Cardiac septum (tissue), 1 donor: ENCODE measurements around the gene ADAMTSL1. TPM values are rescaled to one million over a fixed set of nuclear protein-coding genes. Genes with fewer than 3 reads are reported as not detected.

Experiments used
- DNase-seq: peaks from one replicate; pipeline ENCODE4 v3.0.0-alpha.2; 2020; ENCODE audit warnings: low spot score
- intact Hi-C: fragments of 100-400 bp; cut with DNase I; formaldehyde crosslinking; loops from one replicate; pipeline ENCODE4 v1.14.0; 2022
- total RNA-seq: library from RNA; stranded (reverse); fragmentation: NEBNext Ultra II Directional; extraction: Animal tissue kit (Norgen Biotek cat#: 25700); gene quantifications from one replicate; pipeline ENCODE4 v1.2.1, GENCODE V29; 2021
- donor health status: DM: no; HTN: no; CAD: no.

The ADAMTSL1 gene
- total RNA-seq, 1 donor from 2014 or later, result 2.1 TPM

DNA sequence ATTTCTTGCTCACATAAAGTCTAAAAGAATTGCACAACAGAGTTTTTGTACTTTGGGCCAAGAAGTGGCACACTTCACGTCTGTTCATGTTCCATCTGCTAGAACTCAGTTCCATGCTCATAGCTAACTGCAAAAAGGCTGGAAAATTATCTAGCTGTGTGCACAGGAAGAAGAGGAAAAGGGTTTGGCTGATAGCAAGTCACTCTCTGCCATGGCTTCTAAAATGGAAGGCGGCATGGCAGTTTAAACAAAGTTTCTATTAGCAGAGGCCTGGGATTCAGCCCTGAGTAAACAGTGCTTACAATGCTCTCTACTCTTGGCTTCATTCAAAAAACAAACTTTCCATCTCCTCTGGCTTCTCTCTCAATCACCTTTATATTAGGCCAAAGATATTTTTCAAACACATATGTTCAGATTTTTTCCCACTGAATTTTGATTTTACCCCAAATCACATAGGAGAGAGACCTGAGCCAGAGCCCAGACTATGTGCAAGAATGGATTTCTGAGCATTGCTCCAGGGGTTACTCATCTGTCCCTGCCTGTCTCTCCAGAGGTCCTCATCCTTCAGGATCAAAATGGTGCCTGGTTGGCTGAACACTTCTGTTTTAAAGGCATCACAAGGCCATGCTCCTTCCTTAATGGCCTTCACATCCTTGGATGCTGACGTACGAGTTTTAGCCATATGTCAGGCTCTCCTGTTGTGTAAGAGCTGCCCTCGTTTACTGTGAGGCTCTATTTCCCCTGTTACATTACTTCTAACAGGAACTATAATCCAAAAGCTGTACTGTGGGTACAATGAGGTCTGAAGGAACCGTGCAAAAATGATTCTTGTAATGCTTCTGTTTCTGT, 332.5 kb downstream of the ADAMTSL1 start:
- intact Hi-C loops, result no loop called here
- no peak for DNase-seq

- intact Hi-C loops, result no loop called here
- DNase-seq, result no peak
Measured at GRCh38 chr9:18810581-18810980, 336.6 kb downstream of the ADAMTSL1 start.

DNA sequence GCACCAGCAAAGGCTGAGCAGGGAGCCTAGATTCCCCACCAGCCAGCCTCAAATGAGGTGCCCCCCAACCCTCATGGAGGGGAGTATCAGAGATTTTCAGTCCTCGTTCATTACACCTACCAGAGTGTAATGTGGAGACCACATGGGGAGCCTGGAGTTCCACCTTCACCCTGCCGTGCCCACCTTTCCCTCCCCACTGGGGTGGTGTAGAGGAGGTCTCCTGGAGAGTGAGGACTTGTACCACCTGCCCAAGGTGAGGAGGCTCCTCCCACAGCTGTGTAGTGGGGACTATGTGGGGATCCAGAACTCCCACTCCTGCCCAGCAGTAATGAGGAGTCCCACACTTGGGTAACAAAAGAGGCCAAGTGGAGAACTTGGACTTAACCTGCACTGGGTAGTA, 337.2 kb downstream of the ADAMTSL1 start:
- no peak for DNase-seq
- intact Hi-C loops, result no loop called here

GRCh38 chr9:18819418-18819817, 345.5 kb downstream of the ADAMTSL1 start:
- DNase-seq, result no peak
- intact Hi-C loops, result no loop called here

- intact Hi-C loops, result no loop called here
- DNase-seq, result no peak
Measured at GRCh38 chr9:18820566-18821095, 346.7 kb downstream of the ADAMTSL1 start.

GRCh38 chr9:18821788-18822187, 347.8 kb downstream of the ADAMTSL1 start:
- DNase-seq, result no peak
- intact Hi-C loops, result no loop called here

- intact Hi-C loops, result no loop called here
- no peak for DNase-seq
Measured at GRCh38 chr9:18822850-18823249, 348.9 kb downstream of the ADAMTSL1 start.

DNA sequence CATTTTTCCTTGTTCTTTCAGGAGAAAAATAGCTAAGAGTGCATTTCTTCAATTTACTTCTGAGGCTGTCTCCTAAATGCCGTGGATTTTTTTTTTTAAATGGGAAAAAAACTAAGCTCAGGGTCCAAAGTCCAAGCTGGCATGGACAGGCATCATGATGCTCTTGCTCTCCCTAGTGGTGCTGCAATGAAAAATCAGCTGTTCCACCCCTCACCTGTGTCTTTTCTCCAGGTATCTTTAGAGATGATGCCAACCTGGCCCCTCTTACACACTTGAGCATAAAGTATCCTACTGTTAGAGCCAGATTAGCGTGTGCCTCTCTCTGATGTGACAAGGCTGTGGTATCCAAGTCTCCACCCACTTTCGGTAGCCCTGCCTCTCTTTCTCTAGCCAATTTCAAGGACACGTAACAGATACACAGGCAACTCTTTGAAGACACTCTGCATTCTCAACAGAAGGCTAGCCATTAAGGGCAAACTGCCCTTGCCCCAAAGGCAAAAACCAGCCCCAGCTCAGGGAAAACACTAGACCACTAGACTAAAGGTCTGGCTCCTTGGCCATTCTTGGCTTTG, 350.2 kb downstream of the ADAMTSL1 start:
- intact Hi-C loops, result no loop called here
- DNase-seq, result no peak

GRCh38 chr9:18825656-18826170, 351.8 kb downstream of the ADAMTSL1 start:
- intact Hi-C loops, result no loop called here

DNA sequence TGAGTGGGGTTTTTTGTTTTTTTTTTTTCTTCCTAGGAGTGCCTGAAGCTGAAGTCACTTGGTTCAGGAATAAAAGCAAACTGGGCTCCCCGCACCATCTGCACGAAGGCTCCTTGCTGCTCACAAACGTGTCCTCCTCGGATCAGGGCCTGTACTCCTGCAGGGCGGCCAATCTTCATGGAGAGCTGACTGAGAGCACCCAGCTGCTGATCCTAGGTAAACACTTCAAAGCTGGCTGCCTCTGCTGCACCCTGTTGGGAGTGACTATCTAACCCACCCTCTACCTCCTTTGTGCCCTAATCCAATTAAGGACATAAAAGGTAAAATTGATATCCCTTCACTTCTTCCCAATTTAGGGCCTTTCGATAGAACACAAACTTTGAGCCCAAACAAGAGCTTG, 352.3 kb downstream of the ADAMTSL1 start:
- DNase-seq, result no peak

More at GRCh38 chr9:18825656-18826170, 351.8 kb downstream of the ADAMTSL1 start:
- no peak for DNase-seq

GRCh38 chr9:18829066-18829465, 355.1 kb downstream of the ADAMTSL1 start:
- intact Hi-C loops, result no loop called here
- DNase-seq, result no peak

More for the DNA sequence above, 352.3 kb downstream of the ADAMTSL1 start:
- intact Hi-C loops, result no loop called here

DNA sequence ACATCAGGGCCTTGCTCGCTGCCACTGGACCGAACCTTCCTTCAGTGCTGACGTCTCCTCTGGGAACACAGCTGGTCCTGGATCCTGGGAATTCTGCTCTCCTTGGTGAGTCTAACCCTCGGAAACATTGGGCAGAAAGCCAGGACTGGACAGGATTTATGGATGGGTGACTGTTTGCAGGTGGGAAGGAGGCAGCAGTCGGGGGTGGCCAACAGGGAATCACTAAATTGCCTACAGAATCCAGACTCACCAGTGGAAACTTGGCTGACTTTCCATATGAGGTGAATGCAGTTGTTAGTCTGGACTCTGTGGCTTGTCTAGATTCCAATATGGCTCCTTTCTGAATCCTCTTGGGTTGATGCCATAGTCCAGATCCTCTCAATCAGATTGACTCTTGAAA, 355.9 kb downstream of the ADAMTSL1 start:
- DNase-seq, result no peak
- intact Hi-C loops, result no loop called here

- intact Hi-C loops, result no loop called here
- no peak for DNase-seq
Measured at GRCh38 chr9:18834740-18835361, 360.9 kb downstream of the ADAMTSL1 start.

- DNase-seq, result no peak
- intact Hi-C loops, result no loop called here
Measured at GRCh38 chr9:18837402-18837801, 363.4 kb downstream of the ADAMTSL1 start.

GRCh38 chr9:18847576-18848275, 373.8 kb downstream of the ADAMTSL1 start:
- no peak for DNase-seq

GRCh38 chr9:18848657-18849056, 374.7 kb downstream of the ADAMTSL1 start:
- intact Hi-C loops, result no loop called here
- DNase-seq, result no peak

More at GRCh38 chr9:18847576-18848275, 373.8 kb downstream of the ADAMTSL1 start:
- intact Hi-C loops, result no loop called here

DNA sequence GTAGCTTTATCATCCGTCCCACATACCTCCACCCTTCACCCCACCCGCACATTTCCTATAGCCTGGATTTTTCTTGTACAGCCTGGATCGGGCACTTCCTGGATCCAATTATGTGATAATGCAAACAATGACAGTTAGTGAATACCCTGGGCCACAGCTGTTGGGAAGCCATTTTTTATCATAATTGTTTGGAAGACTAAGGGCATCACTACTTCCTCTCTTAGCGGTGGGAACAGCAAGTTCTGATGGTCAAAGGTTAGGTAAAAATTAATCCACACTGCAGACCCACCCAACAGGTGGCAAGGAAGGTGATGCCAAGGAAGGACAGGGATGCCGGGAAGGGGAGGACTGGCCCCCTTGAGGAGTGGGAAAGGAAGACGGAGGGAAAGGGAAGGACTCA, 375.3 kb downstream of the ADAMTSL1 start:
- no peak for DNase-seq
- intact Hi-C loops, result no loop called here

GRCh38 chr9:18849890-18850677, 376.1 kb downstream of the ADAMTSL1 start:
- intact Hi-C loops, result no loop called here
- DNase-seq, result no peak
